ENCODE measurements around the gene SPON1.

DNA sequence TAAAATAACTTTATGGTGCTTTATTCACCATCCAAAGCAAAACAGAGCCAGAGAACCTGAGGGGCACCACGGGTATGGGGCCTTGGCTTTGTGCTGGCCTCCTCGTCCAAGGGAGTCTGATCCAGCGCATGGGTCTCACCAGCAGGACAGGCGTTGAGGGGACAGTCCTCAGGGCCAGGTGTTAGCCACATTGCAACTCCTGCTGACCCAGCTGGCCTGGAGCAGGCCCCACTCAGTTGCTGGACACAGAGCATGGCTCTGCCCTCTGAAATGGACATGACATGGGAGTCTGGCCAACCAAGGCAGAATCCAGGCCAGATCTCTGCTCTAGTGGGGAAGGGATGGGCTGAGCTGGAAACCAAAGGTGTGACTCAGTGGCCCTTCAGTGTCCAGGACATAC, 280.2 kb downstream of the SPON1 start:
- TF ChIP-seq CTCF (IDR thresholded peaks at IDR 0.05; ENCODE audit: borderline replicate concordance, extremely low read depth, low read length, poor library complexity, severe bottlenecking) (no peak), EZH2 (IDR thresholded peaks at IDR 0.05; ENCODE audit: borderline replicate concordance, low read depth, low read length, severe bottlenecking) (no peak)
